HG03378 (cell line): ENCODE measurements around the gene SLC35A2.

Experiments
- ATAC-seq: cut with Tn5 transposase; IDR thresholded peaks from one replicate; pipeline ENCODE4 v1.9.1; 2021; ENCODE audit warnings: mild to moderate bottlenecking, moderate library complexity; ENCODE audit not compliant: unreplicated experiment

Gene SLC35A2

DNA sequence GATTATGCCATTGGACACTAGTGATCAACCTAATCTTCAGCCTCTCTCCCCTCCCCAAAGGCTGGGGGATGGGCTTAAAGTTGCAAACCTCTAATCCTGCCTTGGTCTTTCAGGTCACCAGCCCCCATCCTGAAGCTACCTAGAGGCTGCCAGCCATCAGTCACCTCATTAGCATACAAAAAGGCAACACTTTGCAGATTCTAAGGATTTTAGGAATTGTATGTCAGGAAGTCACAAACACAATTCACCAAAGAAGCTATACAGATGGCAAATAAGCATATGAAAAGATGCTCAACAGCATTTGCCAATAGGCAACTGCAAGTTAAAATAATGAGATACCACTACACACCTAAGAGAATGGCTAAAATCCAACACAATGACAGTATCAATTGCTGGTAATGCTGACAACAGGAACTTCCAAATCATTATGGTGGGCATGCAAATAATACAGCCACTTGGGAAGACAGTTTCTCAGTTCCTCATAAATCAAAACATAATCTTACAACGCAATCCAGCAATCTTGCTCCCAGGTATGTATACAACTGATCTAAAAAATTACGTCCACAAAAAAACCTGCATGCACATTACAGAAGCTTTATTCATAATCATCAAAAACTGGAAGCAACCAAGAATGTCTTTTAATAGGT is 16.4 kb upstream of the SLC35A2 start:
- ATAC-seq: no peak

GRCh38 chrX:48927123-48927522 is 15.7 kb upstream of the SLC35A2 start:
- ATAC-seq: no peak

GRCh38 chrX:48924270-48924669 is 12.8 kb upstream of the SLC35A2 start:
- no peak for ATAC-seq

GRCh38 chrX:48923771-48924170 is 12.3 kb upstream of the SLC35A2 start:
- ATAC-seq: no peak

GRCh38 chrX:48920718-48921104 is 9.3 kb upstream of the SLC35A2 start:
- no peak for ATAC-seq

GRCh38 chrX:48919947-48920717 is 8.7 kb upstream of the SLC35A2 start:
- no peak for ATAC-seq

DNA sequence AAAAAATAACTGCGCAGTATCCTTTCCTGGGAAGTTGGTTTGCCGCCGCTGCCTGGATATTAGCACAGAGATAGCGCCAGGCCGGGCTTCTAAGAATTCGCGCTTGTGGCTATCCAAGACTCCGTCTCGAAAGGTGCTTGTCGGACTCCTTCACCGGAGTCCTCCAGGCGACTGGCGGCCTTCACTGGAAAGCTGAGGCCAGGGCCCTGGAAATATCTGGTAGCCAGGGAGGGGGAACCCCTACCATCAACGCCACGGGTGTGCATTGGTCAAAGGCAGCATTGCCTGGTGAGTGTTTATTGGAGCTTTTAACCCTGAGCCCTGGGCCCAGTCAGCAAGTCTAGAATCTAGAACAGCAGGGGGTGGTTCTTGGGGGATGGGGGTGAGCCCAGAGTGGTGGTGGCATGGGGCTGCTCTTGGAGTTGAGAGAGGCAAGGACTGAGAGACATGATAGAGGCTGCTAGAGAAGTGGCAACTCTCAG is 8.0 kb upstream of the SLC35A2 start:
- peak; percentile 15 for ATAC-seq

GRCh38 chrX:48918643-48919340 is 7.3 kb upstream of the SLC35A2 start, which contains the start of gene PIM2:
Gene PIM2 (minus strand): TSS chrX:48919024. CDS start chrX:48918834, 190 bp downstream.
- peak; percentile 63 for ATAC-seq

DNA sequence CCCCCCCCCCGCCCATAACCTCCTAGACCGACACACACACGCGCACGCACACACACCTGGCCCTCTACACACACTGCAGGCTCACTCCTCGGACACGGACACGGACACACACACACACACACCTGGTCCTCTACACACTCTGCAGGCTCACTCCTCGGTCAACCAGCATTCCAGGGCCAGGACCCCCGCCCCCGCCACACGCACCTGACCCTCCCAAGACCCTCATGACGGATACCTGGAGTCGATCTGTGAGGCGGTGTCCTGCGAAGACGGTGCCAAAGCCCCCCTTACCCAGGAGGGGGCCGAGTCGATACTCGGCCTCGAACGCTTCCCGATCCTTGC is 6.8 kb upstream of the SLC35A2 start:
- no peak for ATAC-seq

GRCh38 chrX:48917139-48918001 is 5.9 kb upstream of the SLC35A2 start:
- peak; percentile 44 for ATAC-seq

- no peak for ATAC-seq
These were observed 3.4 kb upstream of the SLC35A2 start for GRCh38 chrX:48914593-48915493.

DNA sequence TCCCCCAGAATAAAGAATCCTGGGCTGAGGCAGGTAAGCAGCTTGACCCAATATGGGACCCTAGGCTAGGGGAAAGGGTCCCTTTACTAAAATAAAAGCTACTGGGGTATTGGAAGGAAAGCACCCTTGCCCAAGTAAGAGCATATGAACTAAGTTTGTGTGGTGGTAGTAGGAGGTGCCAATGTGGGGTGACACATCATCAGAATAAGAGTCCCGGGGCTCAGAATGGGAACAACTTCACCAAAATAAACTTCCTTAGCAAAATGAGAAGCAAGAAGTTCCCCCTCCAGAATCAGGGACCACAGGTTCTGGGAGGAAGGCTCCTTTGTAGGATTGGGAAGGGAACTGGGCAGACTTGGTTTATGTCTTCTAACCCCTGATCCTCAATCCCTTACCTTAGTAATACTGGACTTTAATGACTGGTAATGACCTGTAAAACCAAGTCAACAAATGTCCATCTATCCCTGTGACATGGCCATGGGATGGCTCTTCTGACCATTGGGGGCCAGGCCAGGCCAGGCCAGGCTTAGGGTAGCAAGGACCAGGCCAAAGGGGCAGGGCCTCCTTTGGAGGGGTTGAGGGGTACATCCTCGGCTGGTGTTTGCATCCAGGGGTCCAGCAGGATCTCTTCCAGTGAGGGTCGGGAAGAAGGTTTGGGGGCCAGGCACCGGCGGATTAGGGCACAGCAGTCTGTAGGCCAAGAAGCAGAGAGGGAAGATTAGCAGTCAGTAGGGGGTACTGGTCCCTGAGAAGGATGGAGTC is 2.3 kb upstream of the SLC35A2 start:
- ATAC-seq: no peak

DNA sequence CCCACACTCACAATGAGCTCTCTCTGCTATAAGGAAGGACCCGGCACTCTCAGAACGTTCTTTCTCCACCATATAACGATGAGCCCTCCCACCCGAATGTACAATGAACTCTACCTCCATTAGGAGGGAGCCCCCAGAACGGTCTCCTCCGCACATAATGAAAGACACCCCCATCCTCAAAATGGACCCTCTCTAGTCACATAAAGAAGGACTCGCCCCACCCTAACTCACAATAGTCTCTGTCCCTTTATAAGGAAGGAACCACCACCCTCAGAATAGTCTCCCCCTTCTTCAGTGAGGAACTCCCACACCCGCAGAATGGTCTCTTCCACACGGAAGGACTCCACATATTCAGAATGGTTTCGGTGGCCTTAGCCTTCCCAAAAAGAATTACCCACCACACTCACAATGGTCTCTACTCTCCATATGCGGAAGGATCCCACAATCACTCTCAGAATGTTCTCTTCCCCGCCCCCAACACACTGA is 477 bp downstream of the SLC35A2 start:
- no peak for ATAC-seq

DNA sequence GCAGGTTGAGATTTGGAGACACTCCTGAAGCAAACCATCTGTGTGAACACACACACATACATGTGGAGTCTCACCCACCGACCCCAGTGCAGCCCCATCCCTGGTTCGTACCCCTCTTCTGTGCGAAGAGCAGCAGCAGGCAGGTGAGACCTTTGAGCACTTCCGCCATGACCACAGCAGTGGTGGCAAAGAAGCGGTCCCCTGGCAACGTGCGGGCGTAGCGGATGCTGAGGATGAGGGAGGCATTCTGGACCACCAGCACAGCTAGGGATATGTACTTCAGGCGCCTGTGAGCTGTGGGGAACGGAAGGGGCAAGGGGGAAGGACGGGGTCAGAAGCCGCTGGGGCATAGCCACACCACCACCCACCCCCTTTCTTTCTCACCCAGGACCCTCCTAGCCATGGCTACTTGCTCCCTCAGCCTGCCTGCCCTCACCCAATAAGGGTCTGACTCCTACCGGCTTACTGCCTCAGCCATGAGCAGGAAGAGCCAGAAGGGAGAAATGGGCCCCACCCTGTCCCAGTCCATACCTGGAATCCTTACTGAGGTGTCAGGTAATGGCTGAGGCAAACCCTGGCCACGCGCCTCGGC is 1.6 kb downstream of the SLC35A2 start:
- no peak for ATAC-seq

DNA sequence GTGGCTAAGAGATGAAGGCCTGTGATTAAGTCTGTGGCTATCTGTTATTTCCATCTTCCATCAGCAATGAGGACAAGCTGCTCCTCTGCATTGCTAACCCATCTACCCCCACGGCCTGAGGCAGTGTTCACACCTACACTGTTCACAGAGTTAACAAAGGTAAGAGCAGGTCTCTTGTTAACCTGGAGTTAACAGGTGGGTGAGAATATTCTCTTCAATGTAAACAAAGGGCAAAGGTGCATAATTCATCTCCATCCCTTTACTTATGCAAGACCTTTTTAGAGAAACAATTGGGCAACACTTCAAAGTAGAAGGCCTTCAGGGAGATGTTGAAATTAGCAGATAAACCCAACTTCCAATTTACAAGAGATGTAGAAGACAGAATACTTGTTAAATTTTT is 2.8 kb downstream of the SLC35A2 start:
- no peak for ATAC-seq

- ATAC-seq: no peak
These were observed 6.2 kb downstream of the SLC35A2 start for GRCh38 chrX:48905090-48905790.

DNA sequence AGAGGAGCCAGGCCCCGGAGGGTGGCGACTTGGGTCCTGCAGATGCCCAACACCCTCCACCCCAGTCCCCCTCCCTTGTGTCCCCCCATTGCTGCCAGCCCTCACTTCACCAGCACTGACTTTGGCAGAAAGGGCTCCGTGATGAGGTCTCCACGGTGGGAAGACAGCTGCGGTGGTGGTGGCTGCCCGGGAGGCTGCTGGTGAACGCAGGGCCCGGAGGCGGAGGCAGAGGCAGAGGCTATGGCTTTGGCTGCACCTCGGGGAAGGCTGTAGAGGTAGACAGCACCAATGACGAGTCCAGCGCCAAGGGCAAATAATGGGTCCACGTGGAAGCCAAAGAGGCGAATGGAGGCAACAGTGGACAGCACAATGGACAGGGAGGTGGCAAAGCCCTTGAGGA is 6.8 kb downstream of the SLC35A2 start:
- no peak for ATAC-seq

DNA sequence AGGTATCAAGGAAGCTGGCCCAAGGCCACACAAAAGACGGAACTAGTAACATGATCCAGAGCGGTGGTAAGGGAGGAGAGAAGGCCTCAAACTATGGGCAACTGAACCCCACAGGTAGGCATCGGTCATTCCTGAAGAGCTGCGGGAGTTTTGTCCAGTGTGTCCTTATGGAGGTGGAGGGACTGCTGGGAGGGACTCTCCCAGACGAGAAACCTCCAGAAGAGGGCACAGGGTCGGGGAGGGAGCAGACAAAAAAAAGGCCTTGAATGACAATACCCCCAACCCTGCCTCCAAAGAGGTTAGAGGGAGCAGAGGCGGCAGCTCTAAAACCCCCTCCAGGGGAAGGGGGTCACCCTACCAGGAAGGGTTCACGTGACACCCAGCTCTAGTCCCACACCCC is 7.3 kb downstream of the SLC35A2 start:
- no peak for ATAC-seq
